HEK293 (cell line): ENCODE data around the gene C3.

Source experiments
- CTCF ChIA-PET: fragments of 350-600 bp; formaldehyde crosslinking; extraction: SDS; loops from one replicate; lab custom pipeline; 2021; ENCODE audit warnings: antibody characterized with exemption; lab: Yijun Ruan, JAX
- POLR2A ChIA-PET: fragments of 300-600 bp; formaldehyde crosslinking; extraction: SDS; loops from one replicate; lab custom pipeline; 2020; ENCODE audit warnings: antibody characterized with exemption, inconsistent platforms; lab: Yijun Ruan, JAX
- H3K27ac ChIP-seq: fragments of 200-500 bp; sonication (Bioruptor generic); 2 replicates; pipeline ENCODE4 v1.5.1; 2014; ENCODE audit warnings: low read depth, low read length, control low read depth, inconsistent platforms; ENCODE audit errors: extremely low read depth
- H3K36me3 ChIP-seq, 2 experiments: fragments of 200-500 bp in 1 of 2; sonication (Bioruptor generic) in 1 of 2; 1 replicate in 1 of 2; 2 replicates in 1 of 2; pipeline ENCODE4 v1.5.1; 2014 to 2017; ENCODE audit warnings: inconsistent platforms in 2 of 2, low read length in 2 of 2; ENCODE audit not compliant: control insufficient read depth in 2 of 2, insufficient read depth in 1 of 2
- H3K4me1 ChIP-seq: fragments of 200-500 bp; sonication (Bioruptor generic); 2 replicates; pipeline ENCODE4 v1.5.1; 2014; ENCODE audit warnings: mild to moderate bottlenecking, low read length, inconsistent platforms; ENCODE audit not compliant: control insufficient read depth, insufficient read depth
- H3K4me3 ChIP-seq: 2 replicates; pipeline ENCODE4 v1.5.1; 2011; ENCODE audit warnings: low read depth, mild to moderate bottlenecking, control low read depth, low read length, moderate library complexity
- H3K9me3 ChIP-seq: fragments of 200-500 bp; sonication (Bioruptor generic); 2 replicates; pipeline ENCODE4 v1.5.1; 2014; ENCODE audit warnings: low read depth, low read length, inconsistent platforms; ENCODE audit not compliant: control insufficient read depth, insufficient read depth
- GLIS2 ChIP-seq: fragments of 450-650 bp; formaldehyde crosslinking; IDR thresholded peaks from 2 replicates; pipeline ENCODE4 v1.5.1; 2016; ENCODE audit warnings: missing biosample characterization, missing genetic modification characterization
- PRDM2 ChIP-seq: fragments of 450-650 bp; formaldehyde crosslinking; IDR thresholded peaks from 2 replicates; pipeline ENCODE4 v1.5.1; 2016; ENCODE audit warnings: missing biosample characterization, missing genetic modification characterization, borderline replicate concordance
- SP2 ChIP-seq: fragments of 450-650 bp; formaldehyde crosslinking; IDR thresholded peaks from 2 replicates; pipeline ENCODE4 v1.5.1; 2016; ENCODE audit warnings: missing biosample characterization, missing genetic modification characterization
- ZBTB20 ChIP-seq: fragments of 450-650 bp; formaldehyde crosslinking; IDR thresholded peaks from 2 replicates; pipeline ENCODE4 v1.5.1; 2016; ENCODE audit warnings: missing biosample characterization, missing genetic modification characterization
- ZBTB6 ChIP-seq: fragments of 450-650 bp; formaldehyde crosslinking; IDR thresholded peaks from 2 replicates; pipeline ENCODE4 v1.5.1; 2017; ENCODE audit warnings: missing biosample characterization, missing genetic modification characterization
- ZBTB7A ChIP-seq: fragments of 450-650 bp; formaldehyde crosslinking; IDR thresholded peaks from 2 replicates; pipeline ENCODE4 v1.5.1; 2016; ENCODE audit warnings: low read depth, missing biosample characterization, missing genetic modification characterization
- ZNF133 ChIP-seq: fragments of 450-650 bp; formaldehyde crosslinking; IDR thresholded peaks from 2 replicates; pipeline ENCODE4 v1.5.1; 2016; ENCODE audit warnings: missing biosample characterization, missing genetic modification characterization
- ZNF174 ChIP-seq: fragments of 450-650 bp; formaldehyde crosslinking; IDR thresholded peaks from 2 replicates; pipeline ENCODE4 v1.5.0; 2017; ENCODE audit warnings: missing biosample characterization, mild to moderate bottlenecking, missing genetic modification characterization
- ZNF248 ChIP-seq: fragments of 450-650 bp; formaldehyde crosslinking; IDR thresholded peaks from 2 replicates; pipeline ENCODE4 v1.5.1; 2017; ENCODE audit warnings: missing biosample characterization, missing genetic modification characterization
- ZNF26 ChIP-seq: fragments of 450-650 bp; formaldehyde crosslinking; IDR thresholded peaks from 2 replicates; pipeline ENCODE4 v1.5.1; 2016; ENCODE audit warnings: missing biosample characterization, missing genetic modification characterization
- ZNF280C ChIP-seq: fragments of 450-650 bp; formaldehyde crosslinking; IDR thresholded peaks from 2 replicates; pipeline ENCODE4 v1.5.1; 2016; ENCODE audit warnings: missing biosample characterization, missing genetic modification characterization
- ZNF366 ChIP-seq: fragments of 450-650 bp; formaldehyde crosslinking; conservative IDR thresholded peaks from 2 replicates; pipeline ENCODE4 v1.5.1; 2016; ENCODE audit warnings: missing biosample characterization, missing genetic modification characterization
- ZNF426 ChIP-seq: fragments of 450-650 bp; formaldehyde crosslinking; IDR thresholded peaks from 2 replicates; pipeline ENCODE4 v1.5.1; 2017; ENCODE audit warnings: missing biosample characterization, missing genetic modification characterization, mild to moderate bottlenecking, inconsistent platforms, moderate library complexity
- ZNF501 ChIP-seq: fragments of 450-650 bp; formaldehyde crosslinking; IDR thresholded peaks from 2 replicates; pipeline ENCODE4 v1.5.1; 2016; ENCODE audit warnings: missing biosample characterization, missing genetic modification characterization
- ZNF510 ChIP-seq: fragments of 450-650 bp; formaldehyde crosslinking; IDR thresholded peaks from 2 replicates; pipeline ENCODE4 v1.5.1; 2018; ENCODE audit warnings: mild to moderate bottlenecking, missing genetic modification characterization, missing biosample characterization; ENCODE audit not compliant: insufficient replicate concordance
- ZNF514 ChIP-seq: fragments of 450-650 bp; formaldehyde crosslinking; IDR thresholded peaks from 2 replicates; pipeline ENCODE4 v1.5.1; 2016; ENCODE audit warnings: missing biosample characterization, missing genetic modification characterization
- ZNF558 ChIP-seq: fragments of 450-650 bp; formaldehyde crosslinking; IDR thresholded peaks from 2 replicates; pipeline ENCODE4 v1.5.1; 2016; ENCODE audit warnings: missing biosample characterization, missing genetic modification characterization
- ZNF623 ChIP-seq: fragments of 450-650 bp; formaldehyde crosslinking; IDR thresholded peaks from 2 replicates; pipeline ENCODE4 v1.5.1; 2016; ENCODE audit warnings: missing biosample characterization, missing genetic modification characterization
- ZNF792 ChIP-seq: fragments of 450-650 bp; formaldehyde crosslinking; IDR thresholded peaks from 2 replicates; pipeline ENCODE4 v1.5.1; 2016; ENCODE audit warnings: missing biosample characterization, missing genetic modification characterization
- ZSCAN30 ChIP-seq: fragments of 450-650 bp; IDR thresholded peaks from 2 replicates; pipeline ENCODE4 v1.5.1; 2018; ENCODE audit warnings: missing biosample characterization, mild to moderate bottlenecking, missing genetic modification characterization, moderate library complexity

The C3 gene

GRCh38 chr19:6712692-6713670, 7.5 kb downstream of the C3 start (continued):
- TF ChIP-seq ZNF280C (tag by site-specific recombination) (no peak), ZNF133 (tag by site-specific recombination) (no peak), ZNF26 (no peak), ZNF174 (tag by site-specific recombination) (no peak), ZNF501 (tag by site-specific recombination) (no peak), ZNF792 (tag by site-specific recombination) (no peak), ZNF366 (tag by site-specific recombination) (no peak)

GRCh38 chr19:6712231-6712630, 8.2 kb downstream of the C3 start:
- no peak overlapping the region for H3K27ac ChIP-seq
- ChIA-PET CTCF (no interaction called here), POLR2A (no interaction called here)
- no peaks in the 10 kb centered on the region for H3K36me3 ChIP-seq
- H3K4me3 ChIP-seq, result no peak overlapping the region
- no peak for TF ChIP-seq GLIS2
- TF ChIP-seq ZNF510 (tag by site-specific recombination), result no peak
- TF ChIP-seq PRDM2 (tag by site-specific recombination), result no peak
- TF ChIP-seq ZBTB7A (tag by site-specific recombination), result no peak
- no peaks in the 10 kb centered on the region for H3K4me1 ChIP-seq
- no peaks in the 10 kb centered on the region for H3K9me3 ChIP-seq

GRCh38 chr19:6711605-6712004, 8.8 kb downstream of the C3 start:
- Histone ChIP-seq H3K4me3 (no peak overlapping the region), H3K36me3 (no peaks in the 10 kb centered on the region), H3K4me1 (no peaks in the 10 kb centered on the region), H3K9me3 (no peaks in the 10 kb centered on the region), H3K27ac (no peak overlapping the region)
- TF ChIP-seq ZNF514 (tag by site-specific recombination) (no peak), ZNF558 (no peak), ZBTB6 (tag by site-specific recombination) (no peak), SP2 (tag by site-specific recombination) (no peak), ZNF426 (tag by site-specific recombination) (no peak), ZSCAN30 (tag by site-specific recombination) (no peak), ZBTB20 (tag by site-specific recombination) (no peak), ZNF623 (tag by site-specific recombination) (no peak), ZNF248 (tag by site-specific recombination) (no peak)
- POLR2A ChIA-PET, result no interaction called here
- CTCF ChIA-PET, result interaction anchor here (1.2 kb wide), 1 partner anchor 11 kb away, joined by 6 read pairs; no protein-coding TSS in a partner anchor
